NCI-H128 (cell line): ENCODE results near the gene TMEM184A.

Experiments
- DNase-seq: peaks from one replicate; lab custom pipeline; 2025; ENCODE audit not compliant: unreplicated experiment; lab: John Stamatoyannopoulos, UW

TMEM184A gene

GRCh38 chr7:1553512-1554210, 2.3 kb downstream of the TMEM184A start:
- DNase-seq, result no peak

GRCh38 chr7:1552200-1552599, 3.8 kb downstream of the TMEM184A start:
- no peak for DNase-seq

GRCh38 chr7:1550846-1551155, 5.2 kb downstream of the TMEM184A start:
- no peak for DNase-seq

- no peak for DNase-seq
Measured at GRCh38 chr7:1550005-1550845, 5.8 kb downstream of the TMEM184A start.

- no peak for DNase-seq
Measured at GRCh38 chr7:1549357-1550004, 6.5 kb downstream of the TMEM184A start.

- DNase-seq, result no peak
Measured at GRCh38 chr7:1548944-1549343, 7.1 kb downstream of the TMEM184A start.

GRCh38 chr7:1548438-1548831, 7.6 kb downstream of the TMEM184A start:
- DNase-seq, result no peak

GRCh38 chr7:1547777-1548437, 8.1 kb downstream of the TMEM184A start:
- no peak for DNase-seq

- no peak for DNase-seq
Measured at GRCh38 chr7:1546909-1547776, 8.9 kb downstream of the TMEM184A start.

- DNase-seq, result no peak
Measured at GRCh38 chr7:1546274-1546908, 9.6 kb downstream of the TMEM184A start.

GRCh38 chr7:1545417-1546246, 10.4 kb downstream of the TMEM184A start:
- no peak for DNase-seq

GRCh38 chr7:1544896-1545416, 11.0 kb downstream of the TMEM184A start:
- no peak for DNase-seq

GRCh38 chr7:1544178-1544895, 11.7 kb downstream of the TMEM184A start:
- no peak for DNase-seq

- no peak for DNase-seq
Measured at GRCh38 chr7:1543826-1544177, 12.2 kb downstream of the TMEM184A start.

GRCh38 chr7:1542841-1543747, 12.9 kb downstream of the TMEM184A start:
- DNase-seq, result no peak

- no peak for DNase-seq
Measured at GRCh38 chr7:1542329-1542728, 13.7 kb downstream of the TMEM184A start.

- no peak for DNase-seq
Measured at GRCh38 chr7:1541431-1542162, 14.4 kb downstream of the TMEM184A start.
